ENCODE results near the gene RAB8A.

Gene RAB8A

GRCh38 chr19:16125737-16126495, 14.2 kb downstream of the RAB8A start:
- H3K9me3 ChIP-seq (ENCODE audit: low read length) = no peaks in the 10 kb centered on the region
- H3K9ac ChIP-seq (ENCODE audit: low read length) = no peak overlapping the region
- H2AFZ ChIP-seq (ENCODE audit: low read length) = no peak overlapping the region
- no peaks in the 10 kb centered on the region for H3K79me2 ChIP-seq (ENCODE audit: insufficient read depth, low read length)
- no peak overlapping the region for H3K4me3 ChIP-seq (ENCODE audit: low read depth, low read length, poor library complexity, severe bottlenecking)
- no peaks in the 10 kb centered on the region for H3F3A ChIP-seq (ENCODE audit: insufficient read depth, low read length)
- H3K4me1 ChIP-seq (ENCODE audit: insufficient read depth, low read length, severe bottlenecking) = no peaks in the 10 kb centered on the region
- H3K27me3 ChIP-seq (ENCODE audit: insufficient read depth, low read length) = no peaks in the 10 kb centered on the region
- TF ChIP-seq CTCF (IDR thresholded peaks at IDR 0.05; ENCODE audit: low read length) (no peak), EZH2 (IDR thresholded peaks at IDR 0.05; ENCODE audit: borderline replicate concordance, low read length) (no peak)
- no peak overlapping the region for H3K4me2 ChIP-seq (ENCODE audit: low read length)
- H3K36me3 ChIP-seq (ENCODE audit: insufficient read depth, low read length) = peaks cover 97% of the 10 kb centered on the region
- no peaks in the 10 kb centered on the region for H3K9me2 ChIP-seq (ENCODE audit: low read depth, low read length)
- no peaks in the 10 kb centered on the region for H4K20me1 ChIP-seq (ENCODE audit: insufficient read depth, low read length)
- no peak overlapping the region for H3K27ac ChIP-seq (ENCODE audit: low read depth, low read length, poor library complexity, severe bottlenecking)

GRCh38 chr19:16127080-16127479, 15.4 kb downstream of the RAB8A start:
- TF ChIP-seq CTCF (IDR thresholded peaks at IDR 0.05; ENCODE audit: low read length) (no peak), EZH2 (IDR thresholded peaks at IDR 0.05; ENCODE audit: borderline replicate concordance, low read length) (no peak)
- Histone ChIP-seq H3K9me3 (ENCODE audit: low read length) (no peaks in the 10 kb centered on the region), H2AFZ (ENCODE audit: low read length) (no peak overlapping the region), H3K36me3 (ENCODE audit: insufficient read depth, low read length) (peaks cover 97% of the 10 kb centered on the region), H4K20me1 (ENCODE audit: insufficient read depth, low read length) (no peaks in the 10 kb centered on the region), H3K4me3 (ENCODE audit: low read depth, low read length, poor library complexity, severe bottlenecking) (no peak overlapping the region), H3K4me2 (ENCODE audit: low read length) (no peak overlapping the region), H3F3A (ENCODE audit: insufficient read depth, low read length) (no peaks in the 10 kb centered on the region), H3K9me2 (ENCODE audit: low read depth, low read length) (no peaks in the 10 kb centered on the region), H3K27ac (ENCODE audit: low read depth, low read length, poor library complexity, severe bottlenecking) (no peak overlapping the region), H3K79me2 (ENCODE audit: insufficient read depth, low read length) (no peaks in the 10 kb centered on the region), H3K4me1 (ENCODE audit: insufficient read depth, low read length, severe bottlenecking) (no peaks in the 10 kb centered on the region), H3K9ac (ENCODE audit: low read length) (no peak overlapping the region), H3K27me3 (ENCODE audit: insufficient read depth, low read length) (no peaks in the 10 kb centered on the region)

GRCh38 chr19:16127776-16128371, 16.2 kb downstream of the RAB8A start:
- no peak overlapping the region for H2AFZ ChIP-seq (ENCODE audit: low read length)
- H3K9ac ChIP-seq (ENCODE audit: low read length) = no peak overlapping the region
- H3K79me2 ChIP-seq (ENCODE audit: insufficient read depth, low read length) = no peaks in the 10 kb centered on the region
- H3K4me2 ChIP-seq (ENCODE audit: low read length) = no peak overlapping the region
- H3F3A ChIP-seq (ENCODE audit: insufficient read depth, low read length) = no peaks in the 10 kb centered on the region
- TF ChIP-seq EZH2 (IDR thresholded peaks at IDR 0.05; ENCODE audit: borderline replicate concordance, low read length) = no peak
- no peak for TF ChIP-seq CTCF (IDR thresholded peaks at IDR 0.05; ENCODE audit: low read length)
- no peaks in the 10 kb centered on the region for H3K27me3 ChIP-seq (ENCODE audit: insufficient read depth, low read length)
- H3K4me1 ChIP-seq (ENCODE audit: insufficient read depth, low read length, severe bottlenecking) = no peaks in the 10 kb centered on the region
- peaks cover 97% of the 10 kb centered on the region for H3K36me3 ChIP-seq (ENCODE audit: insufficient read depth, low read length)
- H3K9me3 ChIP-seq (ENCODE audit: low read length) = no peaks in the 10 kb centered on the region
- H3K9me2 ChIP-seq (ENCODE audit: low read depth, low read length) = no peaks in the 10 kb centered on the region
- H3K4me3 ChIP-seq (ENCODE audit: low read depth, low read length, poor library complexity, severe bottlenecking) = no peak overlapping the region
- no peak overlapping the region for H3K27ac ChIP-seq (ENCODE audit: low read depth, low read length, poor library complexity, severe bottlenecking)
- no peaks in the 10 kb centered on the region for H4K20me1 ChIP-seq (ENCODE audit: insufficient read depth, low read length)
